ENCODE measurements around the gene PPP6R2.

DNA sequence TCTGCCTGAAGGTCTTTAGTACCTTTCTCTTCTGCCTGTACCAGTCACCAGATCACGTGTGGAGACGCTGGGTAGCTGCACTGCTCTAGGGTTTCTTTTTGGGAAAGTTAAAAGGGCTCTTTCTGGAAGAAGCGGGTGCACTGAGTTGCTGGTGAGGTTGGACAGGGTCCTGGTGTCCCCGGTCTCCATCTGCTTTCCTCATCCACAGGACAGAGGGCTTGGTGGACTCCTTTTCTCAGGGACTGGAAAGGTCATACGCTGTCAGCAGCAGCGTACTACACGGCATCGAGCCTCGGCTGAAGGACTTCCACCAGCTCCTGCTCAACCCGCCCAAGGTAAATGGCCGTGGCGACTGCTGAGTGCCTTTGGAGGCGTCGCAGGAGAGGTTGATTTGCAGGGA lies 78.9 kb downstream of the PPP6R2 start:
- TF ChIP-seq YY1 (IDR thresholded peaks at IDR 0.05; ENCODE audit: low read depth) = no peak
- TF ChIP-seq TAF1 (IDR thresholded peaks at IDR 0.05; ENCODE audit: low read depth) = no peak
- no peak for TF ChIP-seq CEBPB (IDR thresholded peaks at IDR 0.05)
- no peak for TF ChIP-seq RAD21 (IDR thresholded peaks at IDR 0.05; ENCODE audit: low read depth)
- TF ChIP-seq, protein P1, sequence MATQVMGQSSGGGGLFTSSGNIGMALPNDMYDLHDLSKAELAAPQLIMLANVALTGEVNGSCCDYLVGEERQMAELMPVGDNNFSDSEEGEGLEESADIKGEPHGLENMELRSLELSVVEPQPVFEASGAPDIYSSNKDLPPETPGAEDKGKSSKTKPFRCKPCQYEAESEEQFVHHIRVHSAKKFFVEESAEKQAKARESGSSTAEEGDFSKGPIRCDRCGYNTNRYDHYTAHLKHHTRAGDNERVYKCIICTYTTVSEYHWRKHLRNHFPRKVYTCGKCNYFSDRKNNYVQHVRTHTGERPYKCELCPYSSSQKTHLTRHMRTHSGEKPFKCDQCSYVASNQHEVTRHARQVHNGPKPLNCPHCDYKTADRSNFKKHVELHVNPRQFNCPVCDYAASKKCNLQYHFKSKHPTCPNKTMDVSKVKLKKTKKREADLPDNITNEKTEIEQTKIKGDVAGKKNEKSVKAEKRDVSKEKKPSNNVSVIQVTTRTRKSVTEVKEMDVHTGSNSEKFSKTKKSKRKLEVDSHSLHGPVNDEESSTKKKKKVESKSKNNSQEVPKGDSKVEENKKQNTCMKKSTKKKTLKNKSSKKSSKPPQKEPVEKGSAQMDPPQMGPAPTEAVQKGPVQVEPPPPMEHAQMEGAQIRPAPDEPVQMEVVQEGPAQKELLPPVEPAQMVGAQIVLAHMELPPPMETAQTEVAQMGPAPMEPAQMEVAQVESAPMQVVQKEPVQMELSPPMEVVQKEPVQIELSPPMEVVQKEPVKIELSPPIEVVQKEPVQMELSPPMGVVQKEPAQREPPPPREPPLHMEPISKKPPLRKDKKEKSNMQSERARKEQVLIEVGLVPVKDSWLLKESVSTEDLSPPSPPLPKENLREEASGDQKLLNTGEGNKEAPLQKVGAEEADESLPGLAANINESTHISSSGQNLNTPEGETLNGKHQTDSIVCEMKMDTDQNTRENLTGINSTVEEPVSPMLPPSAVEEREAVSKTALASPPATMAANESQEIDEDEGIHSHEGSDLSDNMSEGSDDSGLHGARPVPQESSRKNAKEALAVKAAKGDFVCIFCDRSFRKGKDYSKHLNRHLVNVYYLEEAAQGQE (IDR thresholded peaks at IDR 0.05; ENCODE audit: low read depth) = no peak
- TF ChIP-seq TEAD4 (IDR thresholded peaks at IDR 0.05) = no peak
- no peak for TF ChIP-seq FOXM1 (IDR thresholded peaks at IDR 0.05; ENCODE audit: borderline replicate concordance, low read depth)
- no peak for TF ChIP-seq EGR1 (IDR thresholded peaks at IDR 0.05)
- TF ChIP-seq MAX (IDR thresholded peaks at IDR 0.05) = no peak
- no peak for TF ChIP-seq USF1 (IDR thresholded peaks at IDR 0.05)
- no peak for TF ChIP-seq TCF12 (IDR thresholded peaks at IDR 0.05; ENCODE audit: low read depth)
- TF ChIP-seq EP300 (IDR thresholded peaks at IDR 0.05; ENCODE audit: borderline replicate concordance) = no peak
- no peak for TF ChIP-seq NFIC (IDR thresholded peaks at IDR 0.05)
- TF ChIP-seq ZBTB7A (IDR thresholded peaks at IDR 0.05; ENCODE audit: low read depth) = no peak
